Upper lobe of left lung (tissue), 6 donors: Measurements from ENCODE around the gene CDHR3. TPM values are rescaled to one million over a fixed set of nuclear protein-coding genes. Genes with fewer than 3 reads are reported as not detected.

Experiments
- ATAC-seq, 2 donors: fragments of 200-7000 bp; cut with Tn5 transposase; one replicate each; pipeline ENCODE4 v1.9.1; 2022; ENCODE audit warnings: mild to moderate bottlenecking in 2 of 2, moderate library complexity in 2 of 2; ENCODE audit not compliant: low FRiP score in 2 of 2
- DNase-seq, 2 donors: peaks; one replicate each; pipeline ENCODE4 v3.0.0-alpha.2; 2019 to 2020
- H3K27ac ChIP-seq, 4 donors: fragments of 200-600 bp; sonication (generic); one replicate each; pipeline ENCODE4 v1.5.1; 2016 to 2019
- H3K27me3 ChIP-seq, 4 donors: fragments of 200-600 bp; sonication (generic); one replicate each; pipeline ENCODE4 v1.5.1; 2017 to 2019
- H3K36me3 ChIP-seq, 4 donors: fragments of 200-600 bp; sonication (generic); one replicate each; pipeline ENCODE4 v1.5.1; 2016 to 2019
- H3K4me1 ChIP-seq, 4 donors: fragments of 200-600 bp; sonication (generic); one replicate each; pipeline ENCODE4 v1.5.1; 2018 to 2019
- H3K4me3 ChIP-seq, 4 donors: fragments of 200-600 bp; sonication (generic); one replicate each; pipeline ENCODE4 v1.5.1; 2017 to 2019; ENCODE audit warnings: mild to moderate bottlenecking in 2 of 4, moderate library complexity in 1 of 4
- H3K9me3 ChIP-seq, 4 donors: fragments of 200-600 bp; sonication (generic); one replicate each; pipeline ENCODE4 v1.5.1; 2018 to 2019
- CTCF ChIP-seq, 6 experiments: fragments of 450-650 bp in 4 of 6; fragments of 200-600 bp in 2 of 6; sonication (generic) in 2 of 6; IDR thresholded peaks; one replicate each; pipeline ENCODE4 v1.5.1; 2016 to 2019; ENCODE audit warnings: antibody characterized with exemption in 6 of 6
- EP300 ChIP-seq, 4 donors: sonication (generic); formaldehyde crosslinking; IDR thresholded peaks; one replicate each; pipeline ENCODE4 v1.5.1; 2017; ENCODE audit warnings: antibody characterized with exemption in 4 of 4, control low read depth in 2 of 4
- POLR2A ChIP-seq, 4 donors: fragments of 450-650 bp; IDR thresholded peaks; one replicate each; pipeline ENCODE4 v1.5.1; 2016 to 2017; ENCODE audit warnings: antibody characterized with exemption in 4 of 4, mild to moderate bottlenecking in 2 of 4
- POLR2AphosphoS5 ChIP-seq, 2 donors: sonication (generic); formaldehyde crosslinking; IDR thresholded peaks; one replicate each; pipeline ENCODE4 v1.5.1; 2017; ENCODE audit warnings: antibody characterized with exemption in 2 of 2
- WGBS, 2 donors: methylation state at CpG; one replicate each; pipeline ENCODE4 v1.1.5; 2017 to 2018; 5-methylcytosine and 5-hydroxymethylcytosine counted together
- total RNA-seq, 6 donors: library from RNA; depleted of rRNA in 4 of 6; stranded (reverse); fragments of >200 nt in 4 of 6; gene quantifications; one replicate each; pipeline versions ENCODE4 v1.1.0 to v1.2.1, GENCODE V29; 2016 to 2021
- donor health status: DM: no; HTN: no; CAD: no; lungs with moderate emphysema.
- donor health status: DM: no; HTN: yes; CAD: no; lungs with severe emphysema.

The CDHR3 gene
- total RNA-seq, 6 donors from 2014 or later, result 2.6 to 148 (median 32.8) TPM

- Histone ChIP-seq H3K9me3 (peaks cover 0 to 4% (median 1%) of the 10 kb centered on the region in 4 donors), H3K4me3 (no peak overlapping the region), H3K27me3 (no peaks in the 10 kb centered on the region), H3K4me1 (no peaks in the 10 kb centered on the region), H3K36me3 (no peaks in the 10 kb centered on the region), H3K27ac (no peak overlapping the region)
- 78 to 80% methylated on average over 4 of the region's 4 CpGs for WGBS, 2 donors
- TF ChIP-seq POLR2AphosphoS5 (IDR thresholded peaks at IDR 0.05) (no peak), EP300 (IDR thresholded peaks at IDR 0.05) (no peak), CTCF (IDR thresholded peaks at IDR 0.05) (no peak), POLR2A (IDR thresholded peaks at IDR 0.05) (no peak)
- ATAC-seq, result no peak
- no peak for DNase-seq
Observed at GRCh38 chr7:105920766-105921165, 42.3 kb upstream of the CDHR3 start.

GRCh38 chr7:105924945-105925344, 38.1 kb upstream of the CDHR3 start:
- DNase-seq, result no peak
- Histone ChIP-seq H3K4me1 (no peaks in the 10 kb centered on the region), H3K27ac (no peak overlapping the region), H3K27me3 (no peaks in the 10 kb centered on the region), H3K4me3 (no peak overlapping the region), H3K9me3 (peaks cover 0 to 4% (median 1%) of the 10 kb centered on the region in 4 donors), H3K36me3 (no peaks in the 10 kb centered on the region)
- TF ChIP-seq EP300 (IDR thresholded peaks at IDR 0.05), result no peak
- TF ChIP-seq POLR2AphosphoS5 (IDR thresholded peaks at IDR 0.05), result no peak
- no peak for TF ChIP-seq CTCF (IDR thresholded peaks at IDR 0.05)
- TF ChIP-seq POLR2A (IDR thresholded peaks at IDR 0.05), result no peak
- WGBS, 2 donors, result 89 to 92% methylated on average over 1 of the region's 1 CpG
- ATAC-seq, result no peak

DNA sequence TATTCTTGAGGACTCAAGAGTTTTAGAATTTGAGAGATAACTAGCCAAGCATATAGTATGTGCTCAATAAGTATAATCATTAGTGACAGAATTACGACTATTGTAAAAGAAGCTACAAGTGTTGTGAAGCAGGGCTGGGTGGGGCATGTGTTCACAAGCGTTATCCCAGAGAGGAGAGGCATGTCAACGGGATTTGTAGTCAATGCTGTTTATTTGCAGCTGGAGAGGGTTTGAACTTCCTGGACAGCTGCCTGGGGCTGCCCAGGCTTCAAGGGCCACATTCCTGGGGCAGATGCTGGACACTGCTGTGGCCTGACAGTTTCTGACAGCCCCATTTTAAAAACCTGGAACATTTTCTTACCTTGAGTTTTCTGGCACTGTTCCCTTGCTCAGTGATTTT, 36.9 kb upstream of the CDHR3 start:
- Histone ChIP-seq H3K36me3 (no peaks in the 10 kb centered on the region), H3K4me3 (no peak overlapping the region), H3K9me3 (peaks cover 0 to 4% (median 1%) of the 10 kb centered on the region in 4 donors), H3K27me3 (no peaks in the 10 kb centered on the region), H3K27ac (no peak overlapping the region), H3K4me1 (no peaks in the 10 kb centered on the region)
- TF ChIP-seq POLR2A (IDR thresholded peaks at IDR 0.05), result no peak
- TF ChIP-seq POLR2AphosphoS5 (IDR thresholded peaks at IDR 0.05), result no peak
- no peak for TF ChIP-seq CTCF (IDR thresholded peaks at IDR 0.05)
- TF ChIP-seq EP300 (IDR thresholded peaks at IDR 0.05), result no peak
- no peak for ATAC-seq
- WGBS, 2 donors, result 49 to 58% methylated on average over 3 of the region's 3 CpGs
- no peak for DNase-seq

- no peak overlapping the region for H3K27ac ChIP-seq
- H3K36me3 ChIP-seq, result no peaks in the 10 kb centered on the region
- no peaks in the 10 kb centered on the region for H3K27me3 ChIP-seq
- 29 to 40% methylated on average over 4 of the region's 4 CpGs for WGBS, 2 donors
- TF ChIP-seq POLR2AphosphoS5 (IDR thresholded peaks at IDR 0.05) (no peak), POLR2A (IDR thresholded peaks at IDR 0.05) (no peak), EP300 (IDR thresholded peaks at IDR 0.05) (no peak), CTCF (IDR thresholded peaks at IDR 0.05) (no peak)
- DNase-seq, result no peak
- ATAC-seq, result no peak
- no peaks in the 10 kb centered on the region for H3K9me3 ChIP-seq
- H3K4me1 ChIP-seq, result peaks cover 0 to 15% (median 8%) of the 10 kb centered on the region in 4 donors
- no peak overlapping the region for H3K4me3 ChIP-seq
Observed at GRCh38 chr7:105931179-105931578, 31.9 kb upstream of the CDHR3 start.

GRCh38 chr7:105932835-105933477, 30.1 kb upstream of the CDHR3 start:
- TF ChIP-seq EP300 (IDR thresholded peaks at IDR 0.05), result no peak
- TF ChIP-seq CTCF (IDR thresholded peaks at IDR 0.05), result no peak
- TF ChIP-seq POLR2A (IDR thresholded peaks at IDR 0.05), result no peak
- no peak for TF ChIP-seq POLR2AphosphoS5 (IDR thresholded peaks at IDR 0.05)

More at GRCh38 chr7:105932835-105933477, 30.1 kb upstream of the CDHR3 start:
- peaks cover 0 to 15% (median 8%) of the 10 kb centered on the region in 4 donors for H3K4me1 ChIP-seq
- H3K36me3 ChIP-seq, result no peaks in the 10 kb centered on the region
- no peaks in the 10 kb centered on the region for H3K9me3 ChIP-seq
- no peak overlapping the region for H3K27ac ChIP-seq
- ATAC-seq, result peak in 1 of 2 donors; percentile 67
- no peak overlapping the region for H3K4me3 ChIP-seq
- no peaks in the 10 kb centered on the region for H3K27me3 ChIP-seq
- 67 to 72% methylated on average over 8 of the region's 8 CpGs for WGBS, 2 donors
- peak in 1 of 2 donors; percentile 67 for DNase-seq
